Measurements from ENCODE around the gene DYNC1LI1.
"Not testable (repeated sequence)": the region's sequence is repeated elsewhere in the genome, so short reads cannot be mapped to it uniquely, and the experiment has no call there.

DYNC1LI1 gene

GRCh38 chr3:32525720-32526119 lies 44.9 kb downstream of the DYNC1LI1 start:
- no peak for DNase-seq

- no peak for DNase-seq
Measured at GRCh38 chr3:32522682-32523081, 48.0 kb downstream of the DYNC1LI1 start.

DNA sequence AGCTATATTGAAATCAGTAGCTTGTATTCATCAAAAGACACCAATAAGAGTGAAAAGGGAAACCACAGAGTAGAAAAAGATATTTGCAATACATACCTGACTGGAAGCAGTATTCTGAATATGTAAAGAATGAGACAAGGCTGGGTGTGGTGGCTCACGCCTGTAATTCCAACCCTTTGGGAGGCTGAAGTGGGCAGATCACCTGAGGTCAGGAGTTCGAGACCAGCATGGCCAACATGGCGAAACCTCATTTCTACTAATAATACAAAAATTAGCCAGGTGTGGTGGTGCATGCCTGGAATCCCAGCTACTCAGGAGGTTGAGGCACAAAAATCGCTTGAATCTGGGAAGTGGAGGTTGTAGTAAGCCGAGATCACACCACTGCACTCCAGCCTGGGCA lies 51.7 kb downstream of the DYNC1LI1 start:
- DNase-seq, result not testable (repeated sequence)

- not testable (repeated sequence) for DNase-seq
Measured at GRCh38 chr3:32516751-32517150, 53.9 kb downstream of the DYNC1LI1 start.

DNA sequence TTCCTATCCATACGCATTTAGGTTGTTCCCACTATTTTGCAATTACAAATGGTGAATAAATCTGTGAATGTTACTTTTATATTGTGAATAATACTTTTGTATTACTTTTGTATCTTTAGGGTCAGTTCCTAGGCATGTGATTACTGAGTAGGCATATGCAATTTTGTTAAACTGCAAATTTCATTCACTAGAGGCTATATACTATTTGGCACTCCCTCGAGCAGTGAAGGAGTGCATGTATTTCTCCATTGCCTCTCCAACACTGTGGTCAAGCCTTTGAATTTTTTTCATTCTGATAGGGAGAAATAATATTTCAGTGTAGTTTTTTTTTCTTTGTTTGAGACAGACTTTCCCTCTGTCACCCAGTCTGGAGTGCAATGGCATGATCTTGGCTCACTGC lies 59.7 kb downstream of the DYNC1LI1 start:
- no peak for DNase-seq

GRCh38 chr3:32510075-32510724 lies 60.5 kb downstream of the DYNC1LI1 start:
- DNase-seq, result peak; percentile 59 to 61

DNA sequence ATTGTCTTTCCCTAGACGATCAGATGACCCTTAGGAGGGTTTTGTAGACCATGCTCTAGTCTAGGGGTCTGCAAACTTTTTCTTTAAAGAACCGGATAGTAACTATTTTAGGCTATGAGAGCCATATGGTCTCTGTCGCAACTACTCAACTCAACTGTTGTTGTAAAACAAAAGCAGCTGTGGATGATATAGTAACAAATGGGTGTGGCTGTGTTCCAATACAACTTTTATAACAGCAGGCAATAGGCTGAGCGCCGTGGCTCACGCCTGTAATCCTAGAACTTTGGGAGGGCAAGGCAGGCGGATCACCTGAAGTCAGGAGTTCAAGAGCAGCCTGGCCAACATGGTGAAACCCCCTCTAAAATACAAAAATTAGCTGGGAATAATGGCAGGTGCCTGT lies 61.9 kb downstream of the DYNC1LI1 start:
- no peak for DNase-seq

DNA sequence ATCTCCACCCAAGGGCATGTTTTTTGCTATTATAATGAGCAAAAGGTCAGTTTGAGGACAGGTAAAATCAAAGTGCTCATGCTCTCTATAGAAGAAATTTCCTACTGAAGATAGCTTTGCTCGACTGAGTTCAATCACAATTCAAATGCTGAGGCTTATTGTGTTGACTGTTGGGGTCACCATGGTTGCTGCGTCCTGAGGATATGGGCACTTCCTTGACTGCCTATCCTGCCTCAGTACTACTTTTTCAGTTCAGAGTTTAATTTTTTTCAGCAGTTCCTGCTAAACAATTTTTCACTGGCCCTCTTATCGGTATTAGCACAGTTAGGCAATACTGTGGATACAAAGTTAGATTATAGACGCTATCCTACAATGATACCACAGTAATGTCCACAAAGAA lies 64.2 kb downstream of the DYNC1LI1 start:
- DNase-seq, result no peak

GRCh38 chr3:32502946-32503286 lies 67.7 kb downstream of the DYNC1LI1 start:
- no peak for DNase-seq

DNA sequence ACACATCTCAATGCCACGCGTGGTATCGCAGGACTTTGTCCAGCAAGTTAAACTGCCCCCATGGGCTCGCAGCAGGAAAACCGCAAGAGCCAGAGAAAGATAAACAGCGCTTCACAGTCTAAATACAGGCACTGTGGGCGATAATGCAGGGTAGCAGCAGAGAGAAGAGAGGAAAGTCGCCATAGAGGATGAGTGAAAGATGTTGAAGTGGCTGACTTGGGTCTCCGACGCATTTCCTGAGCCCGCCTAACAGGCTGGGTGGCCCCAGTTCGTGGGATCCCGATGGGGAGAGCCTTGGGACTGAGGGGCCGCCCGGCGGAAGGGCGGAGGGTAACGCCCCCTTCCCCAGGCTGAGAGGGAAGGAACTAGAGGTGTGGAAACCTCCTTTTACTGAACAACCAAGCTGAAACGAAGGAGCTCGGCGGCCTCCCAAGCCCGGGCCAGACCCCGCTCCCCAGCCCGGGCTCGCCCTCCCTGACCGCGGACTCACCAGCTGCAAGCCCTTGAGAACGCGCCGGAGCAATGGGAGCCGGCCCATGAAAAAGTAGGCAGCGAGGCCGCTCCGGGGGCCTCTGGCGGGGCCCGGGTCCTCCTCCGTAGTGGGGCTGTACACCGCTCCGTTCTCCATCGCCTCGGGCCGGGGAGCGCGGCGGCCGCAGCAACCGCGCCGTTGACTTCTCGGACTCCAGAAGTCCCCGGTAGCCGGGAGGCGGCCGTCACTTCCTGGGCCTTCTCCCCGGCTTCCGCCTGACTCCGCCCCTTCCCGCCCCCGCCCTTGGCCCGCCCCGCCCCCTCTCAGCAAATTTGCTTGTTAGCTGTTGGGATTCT lies 68.3 kb downstream of the DYNC1LI1 start, which contains the start of gene CMTM6:
Gene CMTM6 (minus strand): TSS at position 735 of the 828 bp plus-strand sequence. CDS start 107 bp downstream, at position 628.
- peak; percentile 78 to 79 for DNase-seq

DNA sequence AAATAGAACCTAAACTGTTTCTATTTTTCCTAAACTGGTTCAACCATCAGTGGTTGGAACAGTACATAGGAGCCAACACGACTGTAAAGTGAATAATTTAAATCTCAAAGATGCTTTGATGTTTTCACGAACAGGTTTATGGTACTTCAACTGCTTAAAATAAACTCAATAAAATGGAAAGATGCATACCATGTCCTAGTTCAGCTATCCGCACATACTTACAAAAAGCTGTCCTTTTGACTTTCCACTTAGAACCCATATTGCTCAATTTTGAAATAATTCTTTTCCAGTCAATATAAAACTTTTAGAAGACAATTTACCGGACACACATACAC lies 68.9 kb downstream of the DYNC1LI1 start:
- no peak for DNase-seq

DNA sequence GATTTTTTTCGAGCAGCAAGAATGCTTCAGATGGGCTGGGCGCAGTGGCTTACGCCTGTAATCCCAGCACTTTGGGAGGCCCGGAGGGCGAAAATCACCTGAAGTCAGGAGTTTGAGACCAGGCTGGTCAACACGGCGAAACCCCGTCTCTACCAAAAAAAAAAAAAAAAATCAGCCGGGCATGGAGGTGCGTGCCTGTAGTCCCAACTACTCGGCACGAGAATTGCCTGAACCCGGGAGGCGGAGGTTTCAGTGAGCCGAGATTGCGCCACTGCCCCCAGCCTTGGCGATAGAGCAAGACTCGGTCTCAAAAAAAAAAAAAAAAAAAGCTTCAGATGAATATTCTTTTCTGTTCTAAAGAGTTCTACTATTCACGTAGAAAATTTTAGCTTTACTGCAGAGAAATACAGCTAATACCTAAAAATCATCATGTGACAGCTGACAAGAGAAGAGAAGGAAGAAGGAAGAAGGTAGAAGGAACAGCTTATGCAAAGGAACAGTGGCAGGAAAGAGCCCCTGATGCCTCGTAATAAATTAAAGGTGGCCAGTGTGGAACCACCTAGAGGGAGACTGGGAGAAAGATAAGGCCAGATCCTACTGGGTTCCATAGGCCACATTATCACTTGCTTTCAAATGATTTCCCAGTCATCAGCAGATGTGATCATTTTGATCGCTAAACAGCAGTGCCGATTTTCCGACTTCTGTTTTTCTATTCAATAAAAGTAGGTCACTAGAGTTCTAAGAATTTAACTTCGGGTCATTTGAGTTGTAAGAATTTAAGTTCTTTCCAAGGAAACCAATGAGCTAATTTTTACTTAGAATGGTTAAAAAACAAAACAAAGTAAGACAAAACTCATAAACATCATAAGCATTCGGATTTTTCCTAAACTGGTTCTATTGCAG lies 69.5 kb downstream of the DYNC1LI1 start:
- no peak for DNase-seq

DNA sequence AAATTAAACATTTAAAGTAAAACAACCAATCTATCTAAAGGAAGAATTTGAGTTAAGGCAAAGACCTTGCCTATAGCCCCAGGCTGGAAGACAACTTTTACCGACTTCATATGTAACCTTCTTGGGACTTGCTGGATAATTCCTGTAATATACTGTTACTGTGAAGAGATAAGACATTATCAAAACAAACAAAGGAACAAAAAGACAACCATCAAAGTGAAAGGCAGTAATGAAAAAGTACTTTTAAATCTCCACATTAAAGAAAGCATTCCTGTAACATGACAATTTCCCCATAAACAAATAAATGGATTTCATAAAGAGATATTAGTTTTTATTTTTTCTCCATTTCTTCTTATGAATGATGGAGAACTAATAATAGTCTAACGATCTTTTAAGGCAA lies 70.4 kb downstream of the DYNC1LI1 start:
- no peak for DNase-seq

GRCh38 chr3:32499585-32499984 lies 71.1 kb downstream of the DYNC1LI1 start:
- DNase-seq, result no peak

- DNase-seq, result no peak
Measured at GRCh38 chr3:32498992-32499391, 71.7 kb downstream of the DYNC1LI1 start.

GRCh38 chr3:32498252-32498651 lies 72.4 kb downstream of the DYNC1LI1 start:
- DNase-seq, result no peak

DNA sequence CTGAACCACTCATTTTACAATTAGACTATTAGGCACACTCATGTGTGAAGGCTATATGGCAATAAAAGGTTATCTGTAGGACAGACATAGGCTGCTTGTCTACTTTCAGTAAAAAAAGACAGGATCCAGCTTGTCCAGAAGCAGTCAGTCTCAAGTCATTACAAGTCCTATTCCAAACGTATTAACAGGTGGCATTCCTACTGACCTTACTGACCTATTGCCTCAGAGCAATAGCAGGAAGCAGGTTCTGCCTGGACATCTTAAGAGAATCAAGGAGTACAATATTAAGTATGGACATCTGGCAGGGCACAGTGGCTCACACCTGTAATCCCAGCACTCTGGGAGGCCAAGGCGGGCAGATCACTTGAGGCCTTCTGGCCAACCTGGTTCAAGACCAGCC lies 75.0 kb downstream of the DYNC1LI1 start:
- DNase-seq, result no peak

DNA sequence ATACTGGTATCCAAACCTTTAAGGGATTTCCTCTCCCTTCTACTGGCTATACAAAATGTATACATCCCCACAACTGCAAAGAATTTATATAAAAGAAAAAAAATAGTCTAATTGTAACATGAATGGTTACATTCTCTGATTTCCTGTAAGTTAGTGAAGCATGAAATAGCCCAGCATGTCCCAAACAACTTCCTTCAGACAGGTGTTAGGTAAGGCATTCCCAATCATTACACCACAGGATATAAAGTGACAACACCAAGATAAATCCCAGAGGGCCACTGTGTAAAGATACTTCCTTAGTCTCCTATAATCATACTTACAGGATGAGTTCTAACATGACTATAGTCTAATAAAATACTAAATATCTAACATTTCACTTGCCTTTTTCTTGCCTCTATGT lies 75.6 kb downstream of the DYNC1LI1 start:
- no peak for DNase-seq

DNA sequence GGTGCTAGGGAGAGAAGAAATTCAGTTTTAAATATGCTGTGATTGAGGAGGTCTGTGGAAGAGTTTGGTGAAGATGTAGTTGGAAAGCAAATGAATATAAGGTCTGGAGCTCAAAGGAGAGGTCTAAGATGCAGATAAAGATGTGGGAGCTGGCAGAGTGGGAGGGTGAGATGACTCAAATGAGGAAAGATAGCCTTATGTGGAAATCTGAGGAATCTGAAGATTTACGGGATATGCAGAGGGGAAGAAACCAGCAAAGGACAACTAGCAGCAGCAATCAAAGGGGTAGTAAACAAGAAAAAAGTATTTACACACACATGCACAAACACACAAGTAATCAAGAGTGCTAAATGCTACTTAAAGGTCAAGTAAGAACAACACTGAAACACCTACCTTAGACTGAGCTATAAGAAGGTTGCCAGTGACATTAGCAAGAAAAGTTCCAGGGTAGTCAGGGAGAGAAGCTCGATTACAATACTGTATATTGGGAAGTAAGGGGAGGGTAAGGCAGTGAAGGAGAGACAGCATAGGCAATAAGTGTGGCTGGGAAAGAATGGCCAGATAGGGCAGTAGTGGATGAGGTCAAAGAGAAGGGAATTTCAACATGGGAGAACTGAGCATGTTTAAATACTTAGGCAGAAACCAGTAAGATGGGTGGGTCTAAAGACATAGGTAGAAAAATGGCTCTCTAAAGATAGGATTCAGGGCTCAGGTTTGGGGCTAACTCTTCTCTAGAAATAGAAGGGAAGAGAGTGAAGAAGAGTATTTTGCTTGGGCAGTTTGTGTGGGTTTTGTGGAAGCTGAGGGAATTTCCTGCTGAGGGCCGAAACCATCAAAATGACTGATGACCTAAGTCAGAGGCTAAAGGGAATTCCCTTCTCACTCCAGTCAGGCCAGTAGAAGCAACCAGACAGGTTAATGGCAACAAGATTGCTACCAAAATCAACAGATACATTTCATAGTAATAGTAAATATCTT lies 76.9 kb downstream of the DYNC1LI1 start:
- DNase-seq, result no peak

- no peak for DNase-seq
Measured at GRCh38 chr3:32492684-32493436, 77.8 kb downstream of the DYNC1LI1 start.

DNA sequence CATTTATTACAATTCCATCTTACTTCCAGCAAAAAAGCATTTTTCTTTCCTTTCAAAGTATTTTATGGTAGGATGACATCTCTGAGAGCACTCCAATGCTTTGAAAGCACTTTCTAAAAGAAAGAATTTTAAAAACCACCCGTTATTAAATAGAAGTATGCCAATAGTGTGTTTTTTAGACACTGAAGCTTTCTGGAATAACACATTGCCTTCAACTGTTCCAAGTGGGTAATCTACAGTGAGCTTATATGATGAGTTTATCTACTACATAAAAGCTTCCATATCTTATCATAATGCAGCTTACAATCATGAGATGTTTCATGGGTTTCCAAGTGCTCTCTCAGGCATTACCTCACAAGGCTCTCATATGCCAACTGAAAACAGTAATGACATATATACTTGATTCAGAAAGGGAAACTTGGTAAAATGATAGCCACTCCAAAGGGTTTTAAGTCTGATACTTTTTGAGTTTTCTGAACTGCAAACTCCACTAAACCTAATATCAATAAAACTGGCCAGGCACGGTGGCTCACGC lies 82.1 kb downstream of the DYNC1LI1 start:
- DNase-seq, result no peak
